ENCODE data around the gene SRMS.

Gene SRMS, protein sequence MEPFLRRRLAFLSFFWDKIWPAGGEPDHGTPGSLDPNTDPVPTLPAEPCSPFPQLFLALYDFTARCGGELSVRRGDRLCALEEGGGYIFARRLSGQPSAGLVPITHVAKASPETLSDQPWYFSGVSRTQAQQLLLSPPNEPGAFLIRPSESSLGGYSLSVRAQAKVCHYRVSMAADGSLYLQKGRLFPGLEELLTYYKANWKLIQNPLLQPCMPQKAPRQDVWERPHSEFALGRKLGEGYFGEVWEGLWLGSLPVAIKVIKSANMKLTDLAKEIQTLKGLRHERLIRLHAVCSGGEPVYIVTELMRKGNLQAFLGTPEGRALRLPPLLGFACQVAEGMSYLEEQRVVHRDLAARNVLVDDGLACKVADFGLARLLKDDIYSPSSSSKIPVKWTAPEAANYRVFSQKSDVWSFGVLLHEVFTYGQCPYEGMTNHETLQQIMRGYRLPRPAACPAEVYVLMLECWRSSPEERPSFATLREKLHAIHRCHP

DNA sequence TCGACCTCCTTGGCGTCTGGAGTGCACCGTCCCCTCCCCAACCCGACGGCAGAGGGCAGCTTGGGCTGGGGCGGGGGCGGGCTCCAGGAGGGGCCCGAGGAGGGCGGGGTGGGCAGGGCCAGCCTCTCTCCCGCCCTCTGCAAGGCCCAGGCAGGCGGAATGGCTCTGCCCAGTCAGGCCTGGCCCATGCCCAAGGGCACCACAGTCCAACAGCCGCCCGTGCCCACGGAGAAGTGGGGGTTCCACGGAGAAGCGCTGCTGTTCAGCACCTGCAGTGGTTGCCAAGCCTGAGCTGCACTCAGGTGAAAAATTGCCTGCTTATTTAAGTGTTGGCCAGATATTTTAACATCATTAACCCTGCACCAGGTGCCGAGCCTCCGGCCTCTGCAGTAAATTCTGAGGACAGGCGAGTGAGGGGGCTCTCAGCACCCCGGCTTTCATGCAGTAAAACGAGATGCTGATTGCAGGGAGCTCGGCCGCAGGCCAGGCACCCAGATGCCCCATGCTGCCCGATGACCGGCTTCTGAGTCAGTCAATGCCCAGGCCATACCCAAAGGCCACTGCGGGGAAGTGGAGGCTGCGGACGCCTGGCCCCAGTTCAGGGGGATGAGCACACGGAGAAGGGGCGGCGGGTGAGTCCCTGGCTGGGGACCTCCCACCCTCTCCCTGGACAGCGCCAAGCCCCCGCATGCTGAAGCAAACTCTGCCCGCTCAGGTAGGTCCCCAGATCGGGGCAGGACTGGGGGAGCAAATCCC, at the start of gene SRMS:
Gene SRMS (minus strand): TSS at position 25 of the 756 bp plus-strand sequence. CDS start 286 bp downstream, outside the sequence.
- DNase-seq (ENCODE audit: low read depth), result no peak

DNA sequence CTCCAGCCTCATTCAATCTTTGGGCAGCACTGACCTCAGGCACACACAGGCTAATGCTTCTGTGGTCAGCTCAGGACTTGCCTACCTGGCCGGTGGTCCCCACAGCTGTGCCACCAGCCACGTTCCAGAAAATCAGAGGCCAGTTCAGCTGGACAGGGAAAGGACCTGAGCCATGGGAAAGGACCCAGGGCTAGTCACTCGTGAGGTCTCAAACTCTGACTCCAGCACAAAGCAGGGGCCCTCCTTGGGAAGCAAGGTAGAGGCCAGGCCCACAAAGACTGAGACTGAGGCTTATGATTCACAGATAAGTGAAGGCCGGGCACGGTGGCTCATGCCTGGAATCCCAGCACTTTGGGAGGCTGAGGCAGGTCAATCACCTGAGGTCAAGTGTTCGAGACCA, 48.9 kb upstream of the SRMS start:
- DNase-seq (ENCODE audit: low read depth), result no peak

DNA sequence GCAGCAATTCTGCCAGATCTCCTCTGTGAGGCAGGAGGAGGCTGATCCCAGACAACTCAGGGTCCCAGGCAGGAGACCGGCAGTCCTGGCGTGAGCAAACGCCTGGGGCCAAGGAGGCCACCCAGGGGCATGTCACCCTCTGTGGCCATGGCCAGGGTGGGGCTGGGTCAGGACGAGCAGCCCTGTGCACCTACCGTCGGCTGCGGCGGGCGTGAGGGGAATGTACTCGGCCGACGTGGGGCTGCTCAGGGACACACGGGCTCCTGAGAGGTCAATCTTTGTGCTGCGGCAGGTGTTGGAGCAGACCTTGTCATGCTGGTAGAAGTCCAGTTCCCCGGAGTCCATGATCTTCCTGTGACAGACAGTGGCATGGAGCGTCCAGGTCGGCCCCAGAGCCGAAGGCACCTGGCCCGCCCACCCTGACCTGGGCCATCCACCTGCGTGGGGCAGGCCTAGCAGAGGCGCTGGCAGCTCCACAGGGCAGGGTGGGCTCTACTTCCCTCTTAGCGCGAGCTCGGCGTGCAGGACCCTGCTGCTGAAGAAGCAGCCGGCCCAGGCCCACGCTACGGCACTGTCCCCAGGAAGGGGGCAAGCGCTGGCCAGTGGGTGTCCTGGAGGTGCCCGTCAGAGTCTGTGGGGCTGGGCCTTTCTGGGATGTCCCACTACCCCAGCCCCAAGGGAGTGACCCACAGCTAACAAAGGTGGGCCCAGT, 48.0 kb upstream of the SRMS start:
- DNase-seq (ENCODE audit: low read depth), result no peak

DNA sequence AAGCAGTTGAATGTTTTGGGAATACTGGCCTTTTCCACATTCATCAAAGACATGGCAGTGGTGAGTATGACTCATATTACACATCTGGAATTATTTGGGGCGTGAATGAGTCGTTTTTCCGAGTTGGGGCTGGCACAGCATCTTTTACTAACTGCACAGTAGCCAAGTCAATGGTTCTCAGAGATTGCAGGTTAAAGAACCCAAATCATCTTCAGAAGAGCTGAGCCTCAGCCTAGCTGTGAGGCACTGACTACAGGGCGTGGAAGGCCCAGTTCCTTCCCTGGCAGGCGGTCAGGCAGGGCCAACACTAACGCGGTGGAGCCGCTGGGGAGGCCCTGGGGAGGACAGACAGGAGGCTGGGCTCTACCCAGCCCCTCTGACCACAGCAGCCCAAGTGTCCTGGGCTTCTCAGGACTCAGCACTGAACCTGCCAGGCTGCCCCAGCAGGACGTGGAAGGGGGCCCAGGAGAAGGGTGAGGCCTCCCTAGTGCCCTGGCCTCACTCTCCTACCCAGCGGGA, 46.6 kb upstream of the SRMS start:
- DNase-seq (ENCODE audit: low read depth), result no peak

DNA sequence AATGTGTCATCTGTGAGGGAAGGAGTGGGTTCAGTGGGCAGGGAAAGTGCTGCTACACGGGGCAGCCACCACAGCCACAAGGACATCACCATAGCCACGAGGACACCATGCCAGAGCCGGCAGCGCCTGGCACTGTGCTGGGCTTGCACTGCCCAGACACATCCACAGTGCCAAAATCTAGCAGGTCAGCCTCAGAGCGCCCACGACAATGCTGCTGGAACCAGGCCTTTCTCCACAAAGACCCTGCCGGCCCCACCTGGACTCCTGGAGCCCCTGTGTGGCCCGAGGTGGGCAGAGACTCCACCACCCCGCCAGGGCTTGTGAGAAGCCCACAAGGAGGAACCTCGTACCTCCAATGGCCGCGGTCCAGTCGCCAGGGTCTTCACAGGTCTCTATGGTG, 45.1 kb upstream of the SRMS start:
- DNase-seq (ENCODE audit: low read depth), result no peak

DNA sequence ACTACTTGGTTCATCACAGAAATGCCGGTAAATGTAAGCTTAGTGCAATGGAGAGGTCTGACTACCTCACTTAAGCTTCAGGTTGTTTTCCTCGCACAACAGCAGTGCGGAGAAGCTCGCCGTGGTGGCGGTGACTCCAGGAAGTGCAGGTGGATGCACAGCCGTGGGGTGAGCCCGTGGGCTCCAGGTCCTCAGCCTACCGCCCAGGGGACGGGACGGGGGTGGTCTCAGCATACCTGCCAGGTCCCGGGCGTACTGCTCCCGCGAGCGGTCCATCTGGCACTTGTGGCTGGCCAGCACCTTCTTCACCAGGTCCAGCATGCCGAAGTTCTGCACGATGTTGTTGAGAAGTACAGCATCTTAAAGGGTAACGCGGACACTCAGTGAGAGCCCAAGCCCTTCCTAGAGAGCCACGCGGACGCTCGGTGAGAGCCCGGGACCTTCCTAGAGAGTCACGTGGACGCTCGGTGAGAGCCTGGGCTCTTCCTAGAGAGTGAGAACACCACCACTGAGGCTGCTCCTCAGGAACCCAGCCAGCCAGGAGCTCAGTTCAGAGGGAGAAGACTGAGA, 44.3 kb upstream of the SRMS start:
- DNase-seq (ENCODE audit: low read depth), result no peak

DNA sequence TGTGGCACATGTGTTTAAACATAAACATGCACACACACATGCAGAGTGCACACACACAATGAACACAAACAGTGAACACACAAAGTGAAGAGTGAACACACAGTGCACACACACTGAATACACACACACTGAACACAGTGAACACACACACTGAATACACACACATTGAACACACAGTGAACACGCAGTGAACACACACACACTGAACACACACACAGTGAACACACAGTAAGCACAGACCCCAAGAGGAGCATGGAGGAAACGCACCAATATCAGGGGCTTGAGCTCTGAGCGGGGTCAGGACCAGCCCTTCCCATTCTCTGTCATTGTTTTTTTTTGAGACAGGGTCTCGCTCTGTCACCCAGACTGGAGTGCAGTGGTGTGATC, 43.6 kb upstream of the SRMS start:
- no peak for DNase-seq (ENCODE audit: low read depth)

DNA sequence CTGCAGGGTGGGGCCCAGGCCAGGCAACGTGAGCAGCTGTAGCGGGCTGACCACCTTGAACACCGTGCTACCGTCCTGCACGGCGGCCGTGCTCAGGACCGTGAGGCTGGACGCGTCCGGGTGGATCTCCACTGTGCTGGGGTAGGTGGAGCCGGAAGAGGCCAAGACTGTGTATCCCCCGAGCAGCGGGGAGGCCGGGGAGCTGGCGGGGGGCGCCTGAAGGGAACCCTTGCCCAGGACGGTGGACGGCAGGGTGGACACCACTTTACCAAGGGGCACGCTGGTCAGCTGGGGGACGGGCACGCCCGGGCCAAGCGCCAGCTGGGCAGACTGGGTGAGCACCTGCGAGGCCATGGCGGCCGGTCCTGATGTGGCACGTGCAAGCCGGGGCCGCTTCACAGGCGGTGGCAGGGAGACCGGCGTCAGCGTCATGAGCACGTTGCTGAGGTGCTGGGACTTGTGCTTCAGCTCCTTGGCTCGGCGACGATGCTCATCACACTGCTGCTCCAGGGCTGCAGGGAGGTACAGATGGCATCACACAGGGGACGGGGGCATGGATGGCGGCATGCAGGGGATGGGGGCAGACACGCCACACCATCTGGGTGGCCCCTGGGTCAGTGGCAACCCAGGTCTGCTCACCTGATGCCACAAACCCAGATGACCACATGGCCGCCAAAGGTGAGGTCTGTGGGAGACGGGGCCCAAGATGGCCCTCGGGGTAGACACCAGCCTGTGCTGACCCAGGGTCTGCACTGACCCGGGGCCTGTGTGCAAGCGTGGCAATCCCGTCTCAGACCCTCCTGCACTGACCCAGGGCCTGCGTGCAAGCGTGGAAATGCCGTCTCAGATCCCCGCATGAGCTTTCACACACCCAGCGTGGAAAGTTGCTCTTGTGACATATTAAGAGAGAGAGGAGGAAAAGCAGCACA, 42.9 kb upstream of the SRMS start:
- no peak for DNase-seq (ENCODE audit: low read depth)

DNA sequence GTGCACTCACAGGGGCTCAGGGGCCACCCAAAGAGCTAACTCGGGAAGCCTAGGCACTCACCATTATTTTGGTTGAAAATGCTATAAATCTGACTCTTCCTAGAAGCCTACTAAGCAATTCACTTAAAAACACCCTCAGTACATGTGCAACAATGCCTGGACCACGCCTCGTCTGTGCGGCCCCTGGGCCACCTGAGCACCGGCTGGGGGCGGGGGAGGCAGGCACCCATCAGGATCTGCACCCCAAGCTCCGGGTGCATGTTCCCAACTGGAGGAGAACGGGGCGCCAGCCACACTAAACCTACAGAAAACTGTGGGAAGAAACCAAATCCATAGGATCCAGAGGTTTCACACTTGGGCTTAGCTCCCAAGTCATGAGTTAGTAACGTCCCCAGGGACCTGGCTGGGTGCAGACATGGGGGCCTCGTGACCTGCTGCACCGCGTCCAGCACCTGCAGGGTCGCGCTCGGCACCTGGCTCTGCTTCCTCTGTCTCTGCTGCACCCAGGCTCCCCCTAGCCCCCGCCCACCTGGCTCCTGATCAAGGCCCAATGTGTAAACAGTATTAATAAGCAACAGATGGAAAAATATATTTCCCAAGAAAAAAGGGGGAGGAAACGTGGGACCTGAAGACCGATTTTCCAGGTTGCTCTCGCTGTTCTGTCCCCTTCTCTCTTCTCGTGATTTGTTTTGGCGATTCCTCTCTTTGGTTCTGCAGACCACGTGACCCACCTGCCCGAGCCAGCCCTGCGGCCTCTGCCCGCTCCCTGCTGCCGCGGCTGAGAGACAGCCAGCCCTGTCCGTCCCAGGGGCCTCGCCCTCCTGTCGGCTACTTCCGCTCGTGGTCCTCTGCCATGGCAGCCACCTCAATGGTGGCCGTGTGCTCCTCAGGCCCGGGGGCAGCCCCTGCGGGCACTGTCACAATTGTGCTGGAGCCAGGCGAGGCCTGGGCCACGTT, 42.0 kb upstream of the SRMS start:
- no peak for DNase-seq (ENCODE audit: low read depth)

DNA sequence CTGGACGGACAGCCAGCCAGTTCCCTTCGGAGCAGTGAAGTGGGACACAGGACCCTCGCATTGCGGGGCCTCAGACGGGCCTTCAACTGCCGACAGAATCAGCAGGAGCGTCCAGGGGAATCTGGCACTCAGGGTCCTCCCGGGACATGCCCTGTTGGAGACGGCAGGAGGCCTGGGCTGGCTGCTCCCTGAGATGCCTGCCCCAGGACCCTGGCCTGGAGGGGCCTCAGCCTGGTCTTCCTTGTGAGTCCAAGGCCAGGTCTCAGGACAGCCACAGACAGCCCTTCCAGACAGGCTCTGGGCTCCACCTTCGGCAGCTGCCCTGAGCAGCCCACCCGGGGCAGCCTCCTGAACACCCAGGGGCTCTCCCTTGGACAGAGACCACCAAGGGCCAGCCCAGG, 41.1 kb upstream of the SRMS start:
- DNase-seq (ENCODE audit: low read depth), result no peak

DNA sequence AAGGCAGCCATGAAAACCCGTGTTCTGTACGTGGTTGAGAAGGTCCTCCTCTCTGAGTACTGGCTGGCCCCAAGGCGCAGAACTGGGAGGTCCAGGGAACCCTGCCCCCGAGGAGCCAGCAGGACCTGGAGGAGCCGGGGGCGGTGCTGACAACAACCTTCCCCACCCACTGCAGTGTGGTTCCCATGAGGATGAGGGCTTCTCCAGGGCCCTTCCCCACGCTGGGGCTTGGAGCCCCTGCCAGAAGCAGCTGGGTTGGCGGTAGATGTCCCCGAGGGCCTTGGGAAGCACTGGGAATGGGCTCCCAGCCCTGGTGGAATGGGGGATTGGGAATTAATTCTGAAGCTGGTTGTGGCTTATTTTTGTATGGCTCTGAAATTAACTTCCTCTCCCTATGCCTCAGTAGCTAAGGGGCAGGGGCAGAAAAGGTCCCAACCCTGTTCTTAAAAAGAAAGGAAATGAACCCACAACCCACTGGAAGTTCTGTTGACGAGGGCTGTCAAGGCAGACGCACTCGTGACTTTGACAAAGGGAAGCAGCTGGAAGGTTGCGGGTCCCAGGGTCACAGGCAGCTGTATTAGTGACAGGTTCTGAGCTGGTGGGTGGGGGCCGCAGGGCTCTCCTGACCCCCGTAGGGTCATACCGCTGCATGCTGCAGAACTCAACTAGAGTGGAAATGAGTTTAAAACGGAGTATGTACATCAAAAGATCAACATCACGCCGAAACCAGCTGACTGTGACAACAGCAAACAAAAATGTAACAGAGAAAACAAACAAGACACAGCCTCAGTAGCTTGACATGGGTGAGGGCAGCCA, 40.4 kb upstream of the SRMS start:
- no peak for DNase-seq (ENCODE audit: low read depth)

DNA sequence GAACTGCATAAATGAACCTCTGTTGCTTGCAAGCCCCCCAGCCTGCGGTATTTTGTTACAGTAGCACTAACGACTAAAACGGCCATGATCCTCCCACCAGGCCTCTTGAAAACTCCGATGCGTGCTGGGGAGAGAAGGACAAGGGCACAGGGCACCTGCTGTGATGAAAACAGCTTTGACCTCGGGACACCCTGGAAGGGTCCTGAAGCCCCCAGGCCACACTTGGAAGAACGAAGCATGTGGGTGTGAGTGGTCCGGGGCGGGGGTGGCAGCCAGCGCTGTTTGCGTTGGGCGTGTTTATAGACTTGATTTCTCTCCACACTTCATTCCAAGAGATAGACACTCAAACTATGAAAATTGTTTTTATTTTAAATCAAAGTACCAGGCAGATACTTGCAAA, 39.7 kb upstream of the SRMS start:
- DNase-seq (ENCODE audit: low read depth), result no peak

DNA sequence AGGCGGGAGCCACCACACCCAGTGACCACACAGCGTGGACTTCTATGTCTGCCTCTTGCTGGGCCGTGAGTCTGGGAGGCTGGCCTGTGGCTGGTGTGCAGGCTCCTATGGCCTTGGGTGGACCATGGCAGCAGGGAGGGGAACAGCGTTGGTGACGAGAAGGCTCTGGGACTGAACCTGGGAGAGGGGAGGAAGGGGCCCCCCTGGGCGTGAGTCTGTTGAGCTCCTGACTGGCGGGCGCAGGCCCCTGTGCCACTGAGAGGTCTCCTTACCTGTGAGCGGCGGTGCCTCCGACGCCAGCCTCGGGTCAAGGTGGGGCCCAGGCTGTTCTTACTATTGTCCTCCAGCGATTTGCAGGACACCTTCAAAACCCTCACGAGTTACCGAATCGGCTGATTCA, 39.2 kb upstream of the SRMS start:
- no peak for DNase-seq (ENCODE audit: low read depth)

DNA sequence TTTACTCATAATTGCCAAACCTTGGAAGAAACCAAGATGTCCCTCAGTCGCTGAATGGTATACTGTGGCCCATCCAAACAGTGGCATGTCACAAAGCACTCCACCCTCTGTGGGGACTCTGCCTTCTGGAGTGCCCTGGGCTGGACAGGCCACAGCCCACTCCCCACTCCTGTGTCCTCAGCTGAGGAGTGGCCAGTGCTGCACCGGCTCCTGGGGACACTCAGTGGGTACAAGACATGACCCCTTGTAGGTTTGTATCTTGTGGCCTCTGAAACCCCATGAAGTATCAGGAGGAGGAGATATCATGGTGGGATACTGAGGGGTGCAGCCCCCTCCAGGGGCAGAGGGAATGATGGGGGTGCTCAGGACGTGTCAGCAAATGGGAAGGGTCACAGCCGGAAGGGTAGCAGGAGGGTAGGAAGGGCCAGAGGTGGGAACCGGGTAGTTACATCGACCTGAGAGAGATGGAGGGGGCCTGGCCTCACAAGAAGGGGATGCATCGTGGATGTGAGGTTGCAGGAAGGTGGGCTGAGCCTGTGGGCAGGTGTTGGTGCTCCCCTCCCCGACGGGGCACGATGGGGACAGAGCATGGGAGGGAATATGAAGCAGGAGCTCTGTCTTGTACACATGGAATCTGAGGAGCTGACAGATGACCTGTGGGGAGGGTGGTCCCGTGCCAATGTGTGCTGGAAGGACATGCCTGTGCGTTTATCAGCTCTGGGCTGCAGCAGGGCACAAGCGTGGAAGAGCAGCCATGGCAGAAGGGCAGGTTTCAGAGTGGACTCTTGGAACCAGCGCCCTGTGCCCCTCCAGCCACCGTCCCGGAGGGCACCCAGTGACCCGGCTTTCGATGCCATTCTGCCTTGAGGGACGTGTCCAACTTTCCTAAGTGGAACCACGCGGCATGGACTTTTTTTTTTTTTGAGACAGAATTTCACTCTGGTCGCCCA, 38.3 kb upstream of the SRMS start:
- DNase-seq (ENCODE audit: low read depth), result no peak

DNA sequence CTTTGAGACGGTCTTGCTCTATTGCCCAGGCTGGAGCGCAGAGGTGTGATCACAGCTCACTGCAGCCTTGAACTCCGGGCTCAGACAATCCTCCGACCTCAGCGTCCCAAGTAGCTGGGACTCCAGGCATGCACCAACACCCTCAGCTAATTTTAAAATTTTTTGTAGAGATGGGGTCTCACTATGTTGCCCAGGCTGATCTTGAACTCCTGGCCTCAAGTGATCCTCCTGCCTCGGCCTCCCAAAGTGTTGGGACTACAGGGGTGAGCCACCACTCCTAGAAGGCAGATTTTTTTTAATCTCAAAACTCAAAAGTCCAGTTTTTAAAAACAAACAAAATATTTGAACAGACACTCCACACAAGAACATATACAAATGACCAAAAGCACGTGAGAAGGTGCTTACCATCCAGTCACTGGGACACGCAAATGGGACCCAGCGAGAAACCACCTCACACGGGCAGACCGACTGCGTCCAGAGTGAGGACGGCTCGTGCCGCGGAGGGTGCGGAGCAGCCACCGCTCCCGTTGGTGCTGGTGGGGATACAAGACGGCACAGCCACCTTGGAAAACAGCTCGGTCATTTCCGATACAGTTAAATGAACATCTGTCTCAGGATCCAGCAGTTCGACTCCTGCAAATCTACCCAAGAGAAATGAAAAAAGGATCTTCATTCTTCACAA, 35.0 kb upstream of the SRMS start:
- DNase-seq (ENCODE audit: low read depth), result no peak

DNA sequence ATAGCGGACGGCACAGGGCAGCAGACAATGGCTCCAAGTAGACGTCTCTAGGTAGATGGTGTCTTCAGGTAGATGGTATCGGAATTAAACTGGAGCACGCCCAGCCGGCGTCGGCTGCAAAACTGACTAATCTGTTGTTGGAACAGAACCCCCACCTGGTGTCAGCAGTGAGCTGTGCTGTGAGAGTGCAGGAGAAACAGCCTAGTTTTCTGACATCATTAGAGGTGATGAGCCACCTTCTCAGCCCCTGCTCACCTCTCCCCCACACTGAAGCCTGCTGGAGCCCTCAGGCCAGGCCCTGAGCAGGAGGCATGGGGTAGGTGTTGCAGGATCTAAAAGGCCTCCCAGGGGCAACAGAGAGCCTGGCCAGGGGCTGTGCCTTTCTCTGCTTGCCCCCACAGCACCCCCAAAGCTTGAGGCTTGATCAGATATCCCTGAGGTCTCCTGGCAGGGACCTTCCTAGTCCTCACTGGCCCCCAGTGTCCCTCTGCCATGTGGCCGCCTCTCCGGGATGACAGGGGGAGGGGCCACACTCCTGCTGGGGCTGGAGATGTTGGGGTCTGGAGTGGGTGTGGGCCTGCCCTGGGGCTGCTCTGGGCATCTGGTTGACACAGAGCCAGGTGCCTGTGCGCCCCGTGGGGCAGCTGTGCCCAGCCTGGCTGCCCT, 33.4 kb upstream of the SRMS start:
- DNase-seq (ENCODE audit: low read depth), result peak; percentile 69
